Stromal cell of bone marrow (primary cell): ENCODE measurements around the gene IFT74.

Experiments
- DNase-seq: peaks from one replicate; pipeline ENCODE4 v3.0.0-alpha.2; 2012; ENCODE audit warnings: low read depth

Gene IFT74

GRCh38 chr9:26974927-26975326 lies 18.7 kb downstream of the IFT74 start:
- no peak for DNase-seq

GRCh38 chr9:26975728-26976707 lies 19.8 kb downstream of the IFT74 start:
- DNase-seq = peak; percentile 40

- DNase-seq = no peak
Measured at GRCh38 chr9:26983340-26983739, 27.1 kb downstream of the IFT74 start.

- DNase-seq = no peak
Measured at GRCh38 chr9:26995810-26996209, 39.6 kb downstream of the IFT74 start.

- DNase-seq = no peak
Measured at GRCh38 chr9:27003426-27004077, 47.3 kb downstream of the IFT74 start.

GRCh38 chr9:27005491-27005890 lies 49.3 kb downstream of the IFT74 start, which contains the start of gene LRRC19:
Gene LRRC19, minus strand, starts transcription at chr9:27005672. Its CDS starts 5,978 bp downstream, at chr9:26999694.
- DNase-seq = no peak

- no peak for DNase-seq
Measured at GRCh38 chr9:27019589-27019988, 63.4 kb downstream of the IFT74 start.

- no peak for DNase-seq
Measured at GRCh38 chr9:27022920-27023319, 66.7 kb downstream of the IFT74 start.

- no peak for DNase-seq
Measured at GRCh38 chr9:27029186-27029585, 73.0 kb downstream of the IFT74 start.

GRCh38 chr9:27033815-27034403 lies 77.7 kb downstream of the IFT74 start:
- peak; percentile 27 for DNase-seq

GRCh38 chr9:27037499-27037898 lies 81.3 kb downstream of the IFT74 start:
- DNase-seq = no peak

GRCh38 chr9:27041746-27042145 lies 85.5 kb downstream of the IFT74 start:
- DNase-seq = no peak

GRCh38 chr9:27042476-27042875 lies 86.3 kb downstream of the IFT74 start:
- DNase-seq = no peak

- no peak for DNase-seq
Measured at GRCh38 chr9:27043176-27043575, 87.0 kb downstream of the IFT74 start.

GRCh38 chr9:27047136-27047535 lies 90.9 kb downstream of the IFT74 start:
- DNase-seq = no peak

GRCh38 chr9:27053369-27054022 lies 97.3 kb downstream of the IFT74 start:
- DNase-seq = no peak

- no peak for DNase-seq
Measured at GRCh38 chr9:27054125-27054524, 97.9 kb downstream of the IFT74 start.

GRCh38 chr9:27054841-27055240 lies 98.6 kb downstream of the IFT74 start:
- DNase-seq = no peak

- DNase-seq = no peak
Measured at GRCh38 chr9:27059412-27059811, 103.2 kb downstream of the IFT74 start.

GRCh38 chr9:27059907-27060306 lies 103.7 kb downstream of the IFT74 start:
- no peak for DNase-seq

GRCh38 chr9:27065288-27065687 lies 109.1 kb downstream of the IFT74 start:
- DNase-seq = peak; percentile 15
